ENCODE results near the gene MTRR. TPM values are rescaled to one million over a fixed set of nuclear protein-coding genes. Genes with fewer than 3 reads are reported as not detected.
A peak's percentile ranks its signal among the peaks of the same experiment; 100 is the strongest.

MTRR gene
- polyA plus RNA-seq, 3 donors: 18.0 to 25.5 (median 22.1) TPM

GRCh38 chr5:7856855-7857254 lies 12.1 kb upstream of the MTRR start:
- Mint-ChIP-seq H3K27ac (no peak overlapping the region), H3K9me3 (peaks cover 0 to 12% (median 5%) of the 10 kb centered on the region in 7 donors), H3K27me3 (ENCODE audit: low read depth in 3 of 3) (peaks cover 7 to 13% (median 10%) of the 10 kb centered on the region in 3 donors), H3K4me3 (no peak overlapping the region), H3K4me1 (peaks cover 4% of the 10 kb centered on the region), H3K36me3 (peaks cover 39 to 41% of the 10 kb centered on the region in 2 donors)
- Histone ChIP-seq H3K36me3 (replicated peaks in 1 of 2; ENCODE audit: control insufficient read depth in 1 of 2, insufficient read depth in 2 of 2, low read length in 2 of 2) (peaks cover 34 to 42% of the 10 kb centered on the region in 2 donors), H3K4me2 (replicated peaks; ENCODE audit: extremely low read depth, low read length, poor library complexity, severe bottlenecking) (no peak overlapping the region), H4K20me1 (ENCODE audit: insufficient read depth, low read length) (no peaks in the 10 kb centered on the region), H3K9me3 (replicated peaks in 1 of 2; ENCODE audit: control insufficient read depth in 1 of 2, insufficient read depth in 1 of 2, low read length in 2 of 2) (peaks cover 0 to 6% of the 10 kb centered on the region in 2 donors), H3K9ac (ENCODE audit: insufficient read depth, low read length, poor library complexity, severe bottlenecking) (no peak overlapping the region), H3K4me1 (ENCODE audit: control insufficient read depth in 1 of 2, insufficient read depth in 2 of 2, low read length in 2 of 2) (no peaks in the 10 kb centered on the region), H2AFZ (ENCODE audit: insufficient read depth, low read depth, low read length, poor library complexity, severe bottlenecking) (no peak overlapping the region), H3K27ac (ENCODE audit: low read depth in 1 of 2, low read length in 2 of 2) (no peak overlapping the region), H3K79me2 (ENCODE audit: insufficient read depth, low read length) (no peaks in the 10 kb centered on the region), H3K27me3 (ENCODE audit: control insufficient read depth in 2 of 2, insufficient read depth in 2 of 2, low read length in 2 of 2) (peaks cover 5 to 9% of the 10 kb centered on the region in 2 donors), H3K4me3 (replicated peaks in 1 of 3; ENCODE audit: low read depth in 2 of 3, low read length in 3 of 3) (no peak overlapping the region)
- intact Hi-C loops (cut with micrococcal nuclease): no loop called here
- no CpG with 5 or more reads among the region's 2 CpGs for WGBS (ENCODE audit: insufficient coverage)
- peak; percentile 58 for TF ChIP-seq CTCF (IDR thresholded peaks at IDR 0.05)
- no peak for DNase-seq

GRCh38 chr5:7857361-7857760 lies 11.6 kb upstream of the MTRR start:
- intact Hi-C loops (cut with micrococcal nuclease): no loop called here
- WGBS (ENCODE audit: insufficient coverage): 100% methylated on average over 2 of the region's 5 CpGs

More at GRCh38 chr5:7857361-7857760, 11.6 kb upstream of the MTRR start:
- no peak overlapping the region for H3K9ac ChIP-seq (ENCODE audit: insufficient read depth, low read length, poor library complexity, severe bottlenecking)
- no peak overlapping the region for H2AFZ ChIP-seq (ENCODE audit: insufficient read depth, low read depth, low read length, poor library complexity, severe bottlenecking)
- H3K36me3 ChIP-seq (replicated peaks in 1 of 2; ENCODE audit: control insufficient read depth in 1 of 2, insufficient read depth in 2 of 2, low read length in 2 of 2): peaks cover 38 to 47% of the 10 kb centered on the region in 2 donors
- no peaks in the 10 kb centered on the region for H4K20me1 ChIP-seq (ENCODE audit: insufficient read depth, low read length)
- Mint-ChIP-seq H3K27me3 (ENCODE audit: low read depth in 3 of 3) (peaks cover 2 to 8% (median 5%) of the 10 kb centered on the region in 3 donors), H3K4me1 (peaks cover 2% of the 10 kb centered on the region), H3K36me3 (peaks cover 43% of the 10 kb centered on the region in 2 donors), H3K9me3 (peaks cover 0 to 7% (median 2%) of the 10 kb centered on the region in 7 donors), H3K27ac (peak overlapping the region in 2 of 7 donors; percentile 25 to 68), H3K4me3 (no peak overlapping the region)
- no peak for DNase-seq
- no peak overlapping the region for H3K4me3 ChIP-seq (replicated peaks in 1 of 3; ENCODE audit: low read depth in 2 of 3, low read length in 3 of 3)
- peaks cover 2 to 4% of the 10 kb centered on the region in 2 donors for H3K27me3 ChIP-seq (ENCODE audit: control insufficient read depth in 2 of 2, insufficient read depth in 2 of 2, low read length in 2 of 2)
- no peak overlapping the region for H3K27ac ChIP-seq (ENCODE audit: low read depth in 1 of 2, low read length in 2 of 2)
- no peaks in the 10 kb centered on the region for H3K4me1 ChIP-seq (ENCODE audit: control insufficient read depth in 1 of 2, insufficient read depth in 2 of 2, low read length in 2 of 2)
- peak; percentile 8 for TF ChIP-seq CTCF (IDR thresholded peaks at IDR 0.05)
- H3K79me2 ChIP-seq (ENCODE audit: insufficient read depth, low read length): no peaks in the 10 kb centered on the region
- H3K4me2 ChIP-seq (replicated peaks; ENCODE audit: extremely low read depth, low read length, poor library complexity, severe bottlenecking): no peak overlapping the region
- H3K9me3 ChIP-seq (replicated peaks in 1 of 2; ENCODE audit: control insufficient read depth in 1 of 2, insufficient read depth in 1 of 2, low read length in 2 of 2): peaks cover 0 to under 1% of the 10 kb centered on the region in 2 donors
